Skeletal muscle satellite cell (primary cell): ENCODE data around the gene HOOK1.
"Not testable (repeated sequence)": the region's sequence is repeated elsewhere in the genome, so short reads cannot be mapped to it uniquely, and the experiment has no call there.

Experiments used
- H3K27me3 ChIP-seq: 2 replicates; pipeline ENCODE4 v1.7.0; 2013; ENCODE audit warnings: low read length; ENCODE audit not compliant: control insufficient read depth, insufficient read depth
- H3K36me3 ChIP-seq: 2 replicates; pipeline ENCODE4 v1.7.0; 2013; ENCODE audit warnings: mild to moderate bottlenecking, control low read depth, low read length; ENCODE audit not compliant: insufficient read depth
- H3K4me1 ChIP-seq: 2 replicates; pipeline ENCODE4 v1.7.0; 2013; ENCODE audit warnings: low read length; ENCODE audit not compliant: control insufficient read depth, insufficient read depth
- H3K4me2 ChIP-seq: 2 replicates; pipeline ENCODE4 v1.7.0; 2013; ENCODE audit warnings: mild to moderate bottlenecking, low read length
- H3K4me3 ChIP-seq: 2 replicates; pipeline ENCODE4 v1.7.0; 2013; ENCODE audit warnings: low read length
- H3K9ac ChIP-seq: 2 replicates; pipeline ENCODE4 v1.7.0; 2013; ENCODE audit warnings: mild to moderate bottlenecking, low read depth, low read length, moderate library complexity
- H3K9me3 ChIP-seq: replicated peaks from 2 replicates; pipeline ENCODE4 v1.7.0; 2013; ENCODE audit warnings: mild to moderate bottlenecking, control low read depth, low read length

HOOK1 gene

GRCh38 chr1:59901770-59902388 lies 87.1 kb downstream of the HOOK1 start:
- H3K4me3 ChIP-seq, result no peak overlapping the region

GRCh38 chr1:59903141-59903754 lies 88.5 kb downstream of the HOOK1 start:
- H3K4me2 ChIP-seq, result no peak overlapping the region
- H3K36me3 ChIP-seq, result no peaks in the 10 kb centered on the region
- H3K9ac ChIP-seq, result no peak overlapping the region
- H3K27me3 ChIP-seq, result no peaks in the 10 kb centered on the region
- no peak overlapping the region for H3K4me3 ChIP-seq
- no peaks in the 10 kb centered on the region for H3K9me3 ChIP-seq
- H3K4me1 ChIP-seq, result peaks cover 3% of the 10 kb centered on the region

More at GRCh38 chr1:59901770-59902388, 87.1 kb downstream of the HOOK1 start:
- Histone ChIP-seq H3K4me2 (no peak overlapping the region), H3K36me3 (no peaks in the 10 kb centered on the region), H3K9ac (no peak overlapping the region), H3K27me3 (no peaks in the 10 kb centered on the region), H3K4me1 (peaks cover 3% of the 10 kb centered on the region), H3K9me3 (no peaks in the 10 kb centered on the region)

GRCh38 chr1:59906931-59907330 lies 92.2 kb downstream of the HOOK1 start:
- H3K9me3 ChIP-seq, result no peaks in the 10 kb centered on the region
- no peak overlapping the region for H3K4me3 ChIP-seq
- no peak overlapping the region for H3K4me2 ChIP-seq
- no peaks in the 10 kb centered on the region for H3K36me3 ChIP-seq
- H3K27me3 ChIP-seq, result no peaks in the 10 kb centered on the region
- H3K4me1 ChIP-seq, result peaks cover under 1% of the 10 kb centered on the region
- no peak overlapping the region for H3K9ac ChIP-seq

GRCh38 chr1:59908084-59908483 lies 93.3 kb downstream of the HOOK1 start:
- H3K9ac ChIP-seq, result no peak overlapping the region
- no peaks in the 10 kb centered on the region for H3K27me3 ChIP-seq
- H3K36me3 ChIP-seq, result no peaks in the 10 kb centered on the region
- H3K4me2 ChIP-seq, result no peak overlapping the region
- H3K4me3 ChIP-seq, result no peak overlapping the region
- no peaks in the 10 kb centered on the region for H3K9me3 ChIP-seq
- no peaks in the 10 kb centered on the region for H3K4me1 ChIP-seq

- H3K4me3 ChIP-seq, result no peak overlapping the region
- no peak overlapping the region for H3K9ac ChIP-seq
- no peaks in the 10 kb centered on the region for H3K4me1 ChIP-seq
- H3K4me2 ChIP-seq, result no peak overlapping the region
- no peaks in the 10 kb centered on the region for H3K9me3 ChIP-seq
- no peaks in the 10 kb centered on the region for H3K36me3 ChIP-seq
- H3K27me3 ChIP-seq, result no peaks in the 10 kb centered on the region
Observed at GRCh38 chr1:59908682-59909081, 93.9 kb downstream of the HOOK1 start.

GRCh38 chr1:59914791-59915286 lies 100.1 kb downstream of the HOOK1 start:
- H3K4me2 ChIP-seq, H3K4me3 ChIP-seq, H3K36me3 ChIP-seq, H3K27me3 ChIP-seq, H3K4me1 ChIP-seq, H3K9me3 ChIP-seq, H3K9ac ChIP-seq: not testable (repeated sequence)

GRCh38 chr1:59915516-59915915 lies 100.8 kb downstream of the HOOK1 start:
- Histone ChIP-seq H3K9me3 (no peaks in the 10 kb centered on the region), H3K4me3 (no peak overlapping the region), H3K27me3 (peaks cover 5% of the 10 kb centered on the region), H3K4me2 (no peak overlapping the region), H3K4me1 (no peaks in the 10 kb centered on the region), H3K9ac (no peak overlapping the region), H3K36me3 (no peaks in the 10 kb centered on the region)

- Histone ChIP-seq H3K9me3 (no peaks in the 10 kb centered on the region), H3K4me3 (no peak overlapping the region), H3K9ac (no peak overlapping the region), H3K36me3 (no peaks in the 10 kb centered on the region), H3K27me3 (peaks cover 5% of the 10 kb centered on the region), H3K4me2 (no peak overlapping the region), H3K4me1 (no peaks in the 10 kb centered on the region)
Observed at GRCh38 chr1:59917026-59917784, 102.5 kb downstream of the HOOK1 start.

- no peaks in the 10 kb centered on the region for H3K36me3 ChIP-seq
- H3K9ac ChIP-seq, result no peak overlapping the region
- H3K4me3 ChIP-seq, result no peak overlapping the region
- no peaks in the 10 kb centered on the region for H3K9me3 ChIP-seq
- H3K27me3 ChIP-seq, result peaks cover 5% of the 10 kb centered on the region
- no peak overlapping the region for H3K4me2 ChIP-seq
- no peaks in the 10 kb centered on the region for H3K4me1 ChIP-seq
Observed at GRCh38 chr1:59917785-59918180, 103.0 kb downstream of the HOOK1 start.

GRCh38 chr1:59919746-59920145 lies 105.0 kb downstream of the HOOK1 start:
- Histone ChIP-seq H3K36me3 (no peaks in the 10 kb centered on the region), H3K4me2 (no peak overlapping the region)

GRCh38 chr1:59921258-59921899 lies 106.6 kb downstream of the HOOK1 start:
- not testable (repeated sequence) for H3K4me2 ChIP-seq, H3K4me1 ChIP-seq, H3K27me3 ChIP-seq, H3K9me3 ChIP-seq, H3K9ac ChIP-seq, H3K36me3 ChIP-seq, H3K4me3 ChIP-seq

More at GRCh38 chr1:59919746-59920145, 105.0 kb downstream of the HOOK1 start:
- no peaks in the 10 kb centered on the region for H3K4me1 ChIP-seq
- peaks cover 5% of the 10 kb centered on the region for H3K27me3 ChIP-seq
- H3K9me3 ChIP-seq, result no peaks in the 10 kb centered on the region
- H3K9ac ChIP-seq, result no peak overlapping the region
- H3K4me3 ChIP-seq, result no peak overlapping the region
